HepG2 (cell line): ENCODE results near the gene TAS1R1. TPM values are rescaled to one million over a fixed set of nuclear protein-coding genes. Genes with fewer than 3 reads are reported as not detected.

Experiments used
- GATA4 ChIP-seq: sonication (generic); IDR thresholded peaks from 2 replicates; pipeline ENCODE4 v1.6.1; 2016; ENCODE audit warnings: antibody characterized with exemption, low read depth, borderline replicate concordance
- LCORL ChIP-seq, 2 experiments: fragments of 450-650 bp in 1 of 2; sonication (generic) in 1 of 2; formaldehyde crosslinking in 1 of 2; IDR thresholded peaks; 2 replicates each; pipeline versions ENCODE4 v1.5.0 to v1.6.1; 2017 to 2020; ENCODE audit warnings: antibody characterized with exemption in 1 of 2, missing genetic modification reagents in 1 of 2
- NFIC ChIP-seq: IDR thresholded peaks from 2 replicates; pipeline ENCODE4 v1.6.1; 2012; ENCODE audit warnings: mild to moderate bottlenecking, low read length, inconsistent platforms
- RAD51 ChIP-seq: fragments of 450-650 bp; IDR thresholded peaks from 2 replicates; pipeline ENCODE4 v1.6.1; 2016; ENCODE audit warnings: borderline replicate concordance
- SMC3 ChIP-seq: IDR thresholded peaks from 2 replicates; pipeline ENCODE4 v1.6.1; 2011; ENCODE audit warnings: low read length, improper control_type of control experiment
- SUZ12 ChIP-seq: fragments of 150-350 bp; IDR thresholded peaks from 2 replicates; pipeline ENCODE4 v1.6.1; 2014; ENCODE audit warnings: low read depth, low read length
- ZMYM3 ChIP-seq: sonication (generic); formaldehyde crosslinking; IDR thresholded peaks from 2 replicates; pipeline ENCODE4 v1.5.1; 2020; ENCODE audit warnings: mild to moderate bottlenecking, missing genetic modification reagents
- ZNF382 ChIP-seq: sonication (generic); formaldehyde crosslinking; IDR thresholded peaks from 2 replicates; pipeline ENCODE4 v1.5.0; 2020; ENCODE audit warnings: missing genetic modification reagents, mild to moderate bottlenecking, borderline replicate concordance
- ZNF766 ChIP-seq: sonication (generic); formaldehyde crosslinking; IDR thresholded peaks from 2 replicates; pipeline ENCODE4 v1.5.0; 2020; ENCODE audit warnings: missing genetic modification reagents, borderline replicate concordance
- polyA plus RNA-seq, 8 experiments: library from polyadenylated mRNA; depleted of rRNA in 3 of 8; stranded (reverse) in 7 of 8; unstranded in 1 of 8; fragments of >200 nt; fragmentation: Illumina TruSeq in 4 of 8; extraction: Trizol in 4 of 8; gene quantifications; 2 replicates each; pipeline versions ENCODE4 v1.2.1 to v1.2.3, GENCODE V29; 2011 to 2016; ENCODE audit warnings: low read depth in 4 of 8, missing spikeins in 1 of 8, mixed read lengths in 1 of 8; ENCODE audit not compliant: insufficient read depth in 1 of 8
- total RNA-seq, 5 experiments: library from RNA; depleted of rRNA; stranded (reverse); fragments of >200 nt; fragmentation: Illumina TruSeq; extraction: Trizol; gene quantifications; 2 replicates each; pipeline ENCODE4 v1.2.3, GENCODE V29; 2016; ENCODE audit warnings: low read depth in 1 of 5
- TF ChIP-seq, protein P1 (sequence below): sonication (generic); formaldehyde crosslinking; IDR thresholded peaks from 2 replicates; pipeline ENCODE4 v1.4.0; 2020; ENCODE audit warnings: missing genetic modification reagents
- TF ChIP-seq, protein P2 (sequence below): sonication (generic); formaldehyde crosslinking; IDR thresholded peaks from 2 replicates; pipeline ENCODE4 v1.9.0; 2022; ENCODE audit warnings: low read depth, missing genetic modification reagents
- TF ChIP-seq, protein P3 (sequence below): sonication (generic); formaldehyde crosslinking; IDR thresholded peaks from 2 replicates; pipeline ENCODE4 v1.5.0; 2020; ENCODE audit warnings: mild to moderate bottlenecking, low read depth, missing genetic modification reagents, borderline replicate concordance
- TF ChIP-seq, protein P4 (sequence below): sonication (generic); formaldehyde crosslinking; conservative IDR thresholded peaks from 2 replicates; pipeline ENCODE4 v1.8.0; 2022; ENCODE audit warnings: low read depth, missing genetic modification reagents
- TF ChIP-seq, protein P5 (sequence below): sonication (generic); formaldehyde crosslinking; IDR thresholded peaks from 2 replicates; pipeline ENCODE4 v1.5.0; 2020; ENCODE audit warnings: missing genetic modification reagents
- TF ChIP-seq, protein P6 (sequence below): sonication (generic); formaldehyde crosslinking; IDR thresholded peaks from 2 replicates; pipeline ENCODE4 v1.5.1; 2020; ENCODE audit warnings: missing genetic modification reagents, mild to moderate bottlenecking, borderline replicate concordance
- TF ChIP-seq, protein P7 (sequence below): IDR thresholded peaks from 2 replicates; pipeline ENCODE4 v1.6.1; 2016

Gene TAS1R1
- total and polyA plus RNA-seq, 2 of the 13 experiments (the other 11 are each of a cell fraction or from before 2014, with no cell fraction given): 1.4 to 1.6 TPM

DNA sequence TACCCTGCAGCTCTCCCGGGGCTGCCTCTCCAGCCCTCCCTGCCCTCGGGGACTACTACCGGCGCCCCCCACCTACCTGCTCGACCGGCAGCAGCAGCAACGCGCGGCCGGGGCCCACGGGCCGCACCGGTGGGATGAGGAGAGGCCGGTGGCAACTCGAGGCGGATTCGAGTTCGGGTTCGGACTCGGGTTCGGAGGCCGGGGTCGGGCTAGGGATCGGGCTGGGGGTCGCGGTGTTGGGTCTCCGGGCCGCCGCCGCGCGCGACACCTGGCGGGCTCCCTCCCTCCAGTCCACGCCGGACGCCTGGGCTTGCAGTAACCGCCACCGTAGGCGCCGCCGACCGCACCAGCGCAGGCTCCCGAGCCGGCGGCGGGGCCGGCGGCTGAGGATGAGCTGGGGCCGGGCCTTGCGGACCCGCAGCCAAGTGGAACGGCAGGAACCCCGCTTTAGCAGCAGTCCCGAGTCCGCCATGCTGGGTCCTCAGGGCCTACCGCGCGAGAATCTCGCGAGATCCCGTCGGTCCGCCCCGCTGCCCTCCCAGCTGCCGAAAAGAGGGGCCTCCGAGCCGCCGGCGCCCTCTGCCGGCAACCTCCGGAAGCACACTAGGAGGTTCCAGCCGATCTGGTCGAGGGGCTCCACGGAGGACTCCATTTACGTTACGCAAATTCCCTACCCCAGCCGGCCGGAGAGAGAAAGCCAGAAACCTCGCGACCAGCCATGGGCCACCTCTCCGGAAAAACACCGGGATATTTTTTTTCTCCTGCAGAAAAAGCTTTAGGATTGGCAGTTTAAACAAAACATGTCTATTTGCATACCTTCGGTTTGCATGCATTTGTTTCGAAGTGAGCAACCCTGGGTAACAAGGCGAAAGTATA, 838 bp upstream of the TAS1R1 start, which contains the start of gene NOL9 (continued):
- TF ChIP-seq, protein P1, sequence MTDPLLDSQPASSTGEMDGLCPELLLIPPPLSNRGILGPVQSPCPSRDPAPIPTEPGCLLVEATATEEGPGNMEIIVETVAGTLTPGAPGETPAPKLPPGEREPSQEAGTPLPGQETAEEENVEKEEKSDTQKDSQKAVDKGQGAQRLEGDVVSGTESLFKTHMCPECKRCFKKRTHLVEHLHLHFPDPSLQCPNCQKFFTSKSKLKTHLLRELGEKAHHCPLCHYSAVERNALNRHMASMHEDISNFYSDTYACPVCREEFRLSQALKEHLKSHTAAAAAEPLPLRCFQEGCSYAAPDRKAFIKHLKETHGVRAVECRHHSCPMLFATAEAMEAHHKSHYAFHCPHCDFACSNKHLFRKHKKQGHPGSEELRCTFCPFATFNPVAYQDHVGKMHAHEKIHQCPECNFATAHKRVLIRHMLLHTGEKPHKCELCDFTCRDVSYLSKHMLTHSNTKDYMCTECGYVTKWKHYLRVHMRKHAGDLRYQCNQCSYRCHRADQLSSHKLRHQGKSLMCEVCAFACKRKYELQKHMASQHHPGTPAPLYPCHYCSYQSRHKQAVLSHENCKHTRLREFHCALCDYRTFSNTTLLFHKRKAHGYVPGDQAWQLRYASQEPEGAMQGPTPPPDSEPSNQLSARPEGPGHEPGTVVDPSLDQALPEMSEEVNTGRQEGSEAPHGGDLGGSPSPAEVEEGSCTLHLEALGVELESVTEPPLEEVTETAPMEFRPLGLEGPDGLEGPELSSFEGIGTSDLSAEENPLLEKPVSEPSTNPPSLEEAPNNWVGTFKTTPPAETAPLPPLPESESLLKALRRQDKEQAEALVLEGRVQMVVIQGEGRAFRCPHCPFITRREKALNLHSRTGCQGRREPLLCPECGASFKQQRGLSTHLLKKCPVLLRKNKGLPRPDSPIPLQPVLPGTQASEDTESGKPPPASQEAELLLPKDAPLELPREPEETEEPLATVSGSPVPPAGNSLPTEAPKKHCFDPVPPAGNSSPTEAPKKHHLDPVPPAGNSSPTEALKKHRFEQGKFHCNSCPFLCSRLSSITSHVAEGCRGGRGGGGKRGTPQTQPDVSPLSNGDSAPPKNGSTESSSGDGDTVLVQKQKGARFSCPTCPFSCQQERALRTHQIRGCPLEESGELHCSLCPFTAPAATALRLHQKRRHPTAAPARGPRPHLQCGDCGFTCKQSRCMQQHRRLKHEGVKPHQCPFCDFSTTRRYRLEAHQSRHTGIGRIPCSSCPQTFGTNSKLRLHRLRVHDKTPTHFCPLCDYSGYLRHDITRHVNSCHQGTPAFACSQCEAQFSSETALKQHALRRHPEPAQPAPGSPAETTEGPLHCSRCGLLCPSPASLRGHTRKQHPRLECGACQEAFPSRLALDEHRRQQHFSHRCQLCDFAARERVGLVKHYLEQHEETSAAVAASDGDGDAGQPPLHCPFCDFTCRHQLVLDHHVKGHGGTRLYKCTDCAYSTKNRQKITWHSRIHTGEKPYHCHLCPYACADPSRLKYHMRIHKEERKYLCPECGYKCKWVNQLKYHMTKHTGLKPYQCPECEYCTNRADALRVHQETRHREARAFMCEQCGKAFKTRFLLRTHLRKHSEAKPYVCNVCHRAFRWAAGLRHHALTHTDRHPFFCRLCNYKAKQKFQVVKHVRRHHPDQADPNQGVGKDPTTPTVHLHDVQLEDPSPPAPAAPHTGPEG (CRISPR knock-in tag): no peak
- TF ChIP-seq, protein P2, sequence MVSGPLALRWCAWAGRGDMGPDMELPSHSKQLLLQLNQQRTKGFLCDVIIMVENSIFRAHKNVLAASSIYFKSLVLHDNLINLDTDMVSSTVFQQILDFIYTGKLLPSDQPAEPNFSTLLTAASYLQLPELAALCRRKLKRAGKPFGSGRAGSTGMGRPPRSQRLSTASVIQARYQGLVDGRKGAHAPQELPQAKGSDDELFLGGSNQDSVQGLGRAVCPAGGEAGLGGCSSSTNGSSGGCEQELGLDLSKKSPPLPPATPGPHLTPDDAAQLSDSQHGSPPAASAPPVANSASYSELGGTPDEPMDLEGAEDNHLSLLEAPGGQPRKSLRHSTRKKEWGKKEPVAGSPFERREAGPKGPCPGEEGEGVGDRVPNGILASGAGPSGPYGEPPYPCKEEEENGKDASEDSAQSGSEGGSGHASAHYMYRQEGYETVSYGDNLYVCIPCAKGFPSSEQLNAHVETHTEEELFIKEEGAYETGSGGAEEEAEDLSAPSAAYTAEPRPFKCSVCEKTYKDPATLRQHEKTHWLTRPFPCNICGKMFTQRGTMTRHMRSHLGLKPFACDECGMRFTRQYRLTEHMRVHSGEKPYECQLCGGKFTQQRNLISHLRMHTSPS: no peak
- TF ChIP-seq LCORL (IDR thresholded peaks at IDR 0.05) (no peak), LCORL (CRISPR knock-in tag; IDR thresholded peaks at IDR 0.05) (peak; percentile 67), RAD51 (no peak), SUZ12 (no peak), ZNF382 (CRISPR knock-in tag) (no peak), GATA4 (no peak), ZNF766 (peak; percentile 47; the same call in 1 of the 2 replicates), ZMYM3 (CRISPR knock-in tag) (no peak), NFIC (peak; percentile 12; the same call in 1 of the 2 replicates), SMC3 (peak; percentile 42; the same call in 1 of the 2 replicates)
- TF ChIP-seq, protein P3, sequence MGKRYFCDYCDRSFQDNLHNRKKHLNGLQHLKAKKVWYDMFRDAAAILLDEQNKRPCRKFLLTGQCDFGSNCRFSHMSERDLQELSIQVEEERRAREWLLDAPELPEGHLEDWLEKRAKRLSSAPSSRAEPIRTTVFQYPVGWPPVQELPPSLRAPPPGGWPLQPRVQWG (CRISPR knock-in tag): no peak
- TF ChIP-seq, protein P4, sequence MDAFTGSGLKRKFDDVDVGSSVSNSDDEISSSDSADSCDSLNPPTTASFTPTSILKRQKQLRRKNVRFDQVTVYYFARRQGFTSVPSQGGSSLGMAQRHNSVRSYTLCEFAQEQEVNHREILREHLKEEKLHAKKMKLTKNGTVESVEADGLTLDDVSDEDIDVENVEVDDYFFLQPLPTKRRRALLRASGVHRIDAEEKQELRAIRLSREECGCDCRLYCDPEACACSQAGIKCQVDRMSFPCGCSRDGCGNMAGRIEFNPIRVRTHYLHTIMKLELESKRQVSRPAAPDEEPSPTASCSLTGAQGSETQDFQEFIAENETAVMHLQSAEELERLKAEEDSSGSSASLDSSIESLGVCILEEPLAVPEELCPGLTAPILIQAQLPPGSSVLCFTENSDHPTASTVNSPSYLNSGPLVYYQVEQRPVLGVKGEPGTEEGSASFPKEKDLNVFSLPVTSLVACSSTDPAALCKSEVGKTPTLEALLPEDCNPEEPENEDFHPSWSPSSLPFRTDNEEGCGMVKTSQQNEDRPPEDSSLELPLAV (CRISPR knock-in tag): no peak
- TF ChIP-seq, protein P5, sequence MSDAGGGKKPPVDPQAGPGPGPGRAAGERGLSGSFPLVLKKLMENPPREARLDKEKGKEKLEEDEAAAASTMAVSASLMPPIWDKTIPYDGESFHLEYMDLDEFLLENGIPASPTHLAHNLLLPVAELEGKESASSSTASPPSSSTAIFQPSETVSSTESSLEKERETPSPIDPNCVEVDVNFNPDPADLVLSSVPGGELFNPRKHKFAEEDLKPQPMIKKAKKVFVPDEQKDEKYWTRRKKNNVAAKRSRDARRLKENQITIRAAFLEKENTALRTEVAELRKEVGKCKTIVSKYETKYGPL: peak; percentile 67
- TF ChIP-seq, protein P6, sequence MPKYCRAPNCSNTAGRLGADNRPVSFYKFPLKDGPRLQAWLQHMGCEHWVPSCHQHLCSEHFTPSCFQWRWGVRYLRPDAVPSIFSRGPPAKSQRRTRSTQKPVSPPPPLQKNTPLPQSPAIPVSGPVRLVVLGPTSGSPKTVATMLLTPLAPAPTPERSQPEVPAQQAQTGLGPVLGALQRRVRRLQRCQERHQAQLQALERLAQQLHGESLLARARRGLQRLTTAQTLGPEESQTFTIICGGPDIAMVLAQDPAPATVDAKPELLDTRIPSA (CRISPR knock-in tag): no peak
- TF ChIP-seq, protein P7, sequence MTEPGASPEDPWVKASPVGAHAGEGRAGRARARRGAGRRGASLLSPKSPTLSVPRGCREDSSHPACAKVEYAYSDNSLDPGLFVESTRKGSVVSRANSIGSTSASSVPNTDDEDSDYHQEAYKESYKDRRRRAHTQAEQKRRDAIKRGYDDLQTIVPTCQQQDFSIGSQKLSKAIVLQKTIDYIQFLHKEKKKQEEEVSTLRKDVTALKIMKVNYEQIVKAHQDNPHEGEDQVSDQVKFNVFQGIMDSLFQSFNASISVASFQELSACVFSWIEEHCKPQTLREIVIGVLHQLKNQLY (CRISPR knock-in tag): no peak
